ENCODE data around the gene ISG20. TPM values are rescaled to one million over a fixed set of nuclear protein-coding genes. Genes with fewer than 3 reads are reported as not detected.

ISG20 gene
- total and polyA plus RNA-seq, 2 experiments from 2014 or later = 13.3 to 15.8 TPM

DNA sequence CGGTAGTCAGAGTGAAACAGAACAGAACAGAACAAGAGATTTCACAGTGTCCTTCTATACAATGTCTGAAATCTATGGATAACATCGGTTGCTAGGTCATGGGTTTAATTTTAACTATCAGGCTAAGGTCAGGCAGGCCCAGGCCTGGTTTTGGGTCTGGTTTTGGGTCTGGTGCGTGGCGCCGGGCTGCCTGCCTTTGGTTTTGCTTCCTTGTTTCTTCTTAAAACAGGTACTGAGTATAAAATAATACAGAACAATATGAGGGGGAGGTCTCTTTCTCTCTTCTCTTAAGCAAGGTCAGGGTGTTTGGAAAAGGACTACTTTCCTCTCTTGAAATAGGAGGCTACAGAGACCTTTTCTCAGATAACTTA, 16.2 kb upstream of the ISG20 start:
- peak overlapping the region; percentile 94 for H3K4me2 ChIP-seq
- no peaks in the 10 kb centered on the region for H3K27me3 ChIP-seq
- H2AFZ ChIP-seq = no peak overlapping the region
- peak overlapping the region; percentile 62 for H3K4me3 ChIP-seq
- H3K9me2 ChIP-seq (replicated peaks; ENCODE audit: insufficient read depth) = no peaks in the 10 kb centered on the region
- no peak for DNase-seq (ENCODE audit: low spot score)
- WGBS (ENCODE audit: low lambda C conversion rate, missing lambda C conversion rate) = 27% methylated on average over 5 of the region's 5 CpGs
- peaks cover 32% of the 10 kb centered on the region for H4K20me1 ChIP-seq (ENCODE audit: insufficient read depth, poor library complexity, severe bottlenecking)
- peaks cover 7% of the 10 kb centered on the region for H3K4me1 ChIP-seq (ENCODE audit: insufficient read depth)
- H3K27ac ChIP-seq = peak overlapping the region; percentile 82
- H3K9me3 ChIP-seq (ENCODE audit: low read depth) = no peaks in the 10 kb centered on the region
- peaks cover 63% of the 10 kb centered on the region for H3K79me2 ChIP-seq
- TF ChIP-seq EZH2phosphoT487 (IDR thresholded peaks at IDR 0.05; ENCODE audit: low read depth, severe bottlenecking, unreplicated experiment) = no peak
- TF ChIP-seq EZH2 (IDR thresholded peaks at IDR 0.05; ENCODE audit: borderline replicate concordance) = no peak
- TF ChIP-seq, protein P1, sequence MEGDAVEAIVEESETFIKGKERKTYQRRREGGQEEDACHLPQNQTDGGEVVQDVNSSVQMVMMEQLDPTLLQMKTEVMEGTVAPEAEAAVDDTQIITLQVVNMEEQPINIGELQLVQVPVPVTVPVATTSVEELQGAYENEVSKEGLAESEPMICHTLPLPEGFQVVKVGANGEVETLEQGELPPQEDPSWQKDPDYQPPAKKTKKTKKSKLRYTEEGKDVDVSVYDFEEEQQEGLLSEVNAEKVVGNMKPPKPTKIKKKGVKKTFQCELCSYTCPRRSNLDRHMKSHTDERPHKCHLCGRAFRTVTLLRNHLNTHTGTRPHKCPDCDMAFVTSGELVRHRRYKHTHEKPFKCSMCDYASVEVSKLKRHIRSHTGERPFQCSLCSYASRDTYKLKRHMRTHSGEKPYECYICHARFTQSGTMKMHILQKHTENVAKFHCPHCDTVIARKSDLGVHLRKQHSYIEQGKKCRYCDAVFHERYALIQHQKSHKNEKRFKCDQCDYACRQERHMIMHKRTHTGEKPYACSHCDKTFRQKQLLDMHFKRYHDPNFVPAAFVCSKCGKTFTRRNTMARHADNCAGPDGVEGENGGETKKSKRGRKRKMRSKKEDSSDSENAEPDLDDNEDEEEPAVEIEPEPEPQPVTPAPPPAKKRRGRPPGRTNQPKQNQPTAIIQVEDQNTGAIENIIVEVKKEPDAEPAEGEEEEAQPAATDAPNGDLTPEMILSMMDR (IDR thresholded peaks at IDR 0.05; ENCODE audit: poor library complexity) = no peak
- no peaks in the 10 kb centered on the region for H3K36me3 ChIP-seq (replicated peaks; ENCODE audit: insufficient read depth, low read depth)

DNA sequence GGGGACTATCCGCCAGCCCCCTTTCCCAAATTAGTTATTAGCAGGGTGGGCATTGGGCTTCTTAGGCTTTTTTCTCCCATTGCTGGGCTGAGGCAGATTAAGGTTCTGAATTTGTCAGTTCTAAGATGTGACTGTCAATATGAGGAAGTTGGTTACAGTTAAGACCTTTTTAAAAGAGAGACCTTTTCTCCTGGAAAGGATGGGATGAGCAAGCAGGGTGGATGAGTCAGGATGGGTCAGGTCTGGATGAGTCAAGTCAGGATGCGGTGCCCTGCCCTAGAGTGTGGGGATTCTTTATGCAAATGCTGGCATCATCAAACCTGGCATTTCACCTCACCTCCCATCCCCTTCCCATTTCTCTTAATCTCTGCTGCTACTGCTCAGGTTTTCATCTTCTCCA, 15.8 kb upstream of the ISG20 start:
- Histone ChIP-seq H3K27me3 (no peaks in the 10 kb centered on the region), H4K20me1 (ENCODE audit: insufficient read depth, poor library complexity, severe bottlenecking) (peaks cover 37% of the 10 kb centered on the region), H3K79me2 (peaks cover 67% of the 10 kb centered on the region), H3K27ac (peak overlapping the region; percentile 82), H3K36me3 (replicated peaks; ENCODE audit: insufficient read depth, low read depth) (no peaks in the 10 kb centered on the region), H3K9me3 (ENCODE audit: low read depth) (no peaks in the 10 kb centered on the region), H3K4me1 (ENCODE audit: insufficient read depth) (peaks cover 7% of the 10 kb centered on the region), H3K4me3 (no peak overlapping the region), H2AFZ (no peak overlapping the region), H3K9me2 (replicated peaks; ENCODE audit: insufficient read depth) (no peaks in the 10 kb centered on the region), H3K4me2 (peak overlapping the region; percentile 94)
- WGBS (ENCODE audit: low lambda C conversion rate, missing lambda C conversion rate) = 82% methylated on average over 2 of the region's 2 CpGs
- TF ChIP-seq, protein P1 (IDR thresholded peaks at IDR 0.05; ENCODE audit: poor library complexity) = no peak
- TF ChIP-seq EZH2phosphoT487 (IDR thresholded peaks at IDR 0.05; ENCODE audit: low read depth, severe bottlenecking, unreplicated experiment) (no peak), EZH2 (IDR thresholded peaks at IDR 0.05; ENCODE audit: borderline replicate concordance) (no peak)
- peak; percentile 54 for DNase-seq (ENCODE audit: low spot score)

DNA sequence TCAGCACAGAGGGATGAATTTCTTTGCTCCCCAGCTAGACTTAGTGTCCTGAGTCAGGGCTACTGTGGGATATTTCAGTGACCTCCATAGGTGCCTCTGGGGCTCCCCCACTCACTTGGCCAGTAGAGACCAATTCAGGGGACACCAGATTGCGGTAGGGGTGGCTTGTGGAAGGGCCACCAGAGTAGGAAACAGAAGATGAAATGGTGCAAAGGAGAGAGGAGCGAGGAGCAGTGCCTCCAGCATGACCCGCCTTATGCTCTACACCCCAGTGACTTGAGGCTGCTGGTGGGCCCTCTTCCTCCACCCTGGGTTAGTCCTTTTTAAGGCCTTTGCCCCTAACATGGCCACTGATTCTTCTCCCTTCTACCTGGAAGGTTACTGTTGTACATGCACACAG, 15.2 kb upstream of the ISG20 start:
- H2AFZ ChIP-seq = no peak overlapping the region
- H3K27me3 ChIP-seq = no peaks in the 10 kb centered on the region
- 98% methylated on average over 3 of the region's 3 CpGs for WGBS (ENCODE audit: low lambda C conversion rate, missing lambda C conversion rate)
- peak overlapping the region; percentile 94 for H3K4me2 ChIP-seq
- peaks cover 42% of the 10 kb centered on the region for H4K20me1 ChIP-seq (ENCODE audit: insufficient read depth, poor library complexity, severe bottlenecking)
- no peak overlapping the region for H3K4me3 ChIP-seq
- no peaks in the 10 kb centered on the region for H3K9me3 ChIP-seq (ENCODE audit: low read depth)
- H3K9me2 ChIP-seq (replicated peaks; ENCODE audit: insufficient read depth) = no peaks in the 10 kb centered on the region
- peak overlapping the region; percentile 82 for H3K27ac ChIP-seq
- no peaks in the 10 kb centered on the region for H3K36me3 ChIP-seq (replicated peaks; ENCODE audit: insufficient read depth, low read depth)
- peaks cover 7% of the 10 kb centered on the region for H3K4me1 ChIP-seq (ENCODE audit: insufficient read depth)
- DNase-seq (ENCODE audit: low spot score) = no peak
- peaks cover 72% of the 10 kb centered on the region for H3K79me2 ChIP-seq
- TF ChIP-seq EZH2 (IDR thresholded peaks at IDR 0.05; ENCODE audit: borderline replicate concordance) (no peak), EZH2phosphoT487 (IDR thresholded peaks at IDR 0.05; ENCODE audit: low read depth, severe bottlenecking, unreplicated experiment) (no peak)
- TF ChIP-seq, protein P1 (IDR thresholded peaks at IDR 0.05; ENCODE audit: poor library complexity) = no peak

All from hepatocyte (in vitro differentiated cells).